ENCODE data around the gene CTRB2. TPM values are rescaled to one million over a fixed set of nuclear protein-coding genes. Genes with fewer than 3 reads are reported as not detected.

CTRB2 gene
- total RNA-seq, 1 experiment from 2014 or later, result not detected

DNA sequence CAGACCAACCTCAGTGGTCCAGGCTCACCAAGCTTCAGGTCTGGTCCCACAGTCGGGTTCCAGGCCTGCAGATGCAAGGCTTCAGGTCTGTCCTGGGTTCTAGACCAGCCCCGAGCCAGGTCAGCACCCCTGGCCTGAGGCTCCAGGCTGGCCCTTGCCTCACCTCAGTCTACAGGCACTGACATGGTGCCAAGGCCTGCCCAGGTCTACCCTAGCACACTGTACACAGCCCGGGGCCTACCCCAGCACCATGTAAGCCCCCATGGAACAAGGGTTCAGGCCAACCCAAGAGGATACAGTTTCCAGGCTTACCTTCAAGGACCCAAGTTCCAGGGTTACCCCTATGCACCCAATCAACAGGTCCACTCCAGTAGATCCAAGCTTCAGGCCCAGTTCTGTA is 31.9 kb downstream of the CTRB2 start:
- no peak for DNase-seq (ENCODE audit: low read depth)

DNA sequence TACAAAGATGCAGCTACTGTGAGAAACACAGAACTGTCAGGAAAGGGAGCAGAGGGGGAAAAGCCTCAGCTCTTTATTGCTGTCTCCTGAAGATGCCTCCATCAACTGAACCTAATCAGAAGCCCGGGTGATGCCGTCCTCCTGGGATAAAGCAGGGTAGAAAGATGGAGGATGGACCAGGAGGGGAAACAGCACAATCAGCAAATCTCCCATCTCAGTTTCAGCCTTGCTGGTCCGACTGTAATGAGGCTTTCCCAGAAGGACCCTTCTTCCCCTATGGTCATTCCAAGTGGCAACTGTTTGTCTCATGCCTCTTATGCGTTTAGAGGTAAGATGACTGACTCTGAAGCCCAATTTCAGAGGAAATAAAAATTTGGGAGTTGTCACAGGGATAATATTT is 34.4 kb downstream of the CTRB2 start:
- DNase-seq (ENCODE audit: low read depth), result no peak

DNA sequence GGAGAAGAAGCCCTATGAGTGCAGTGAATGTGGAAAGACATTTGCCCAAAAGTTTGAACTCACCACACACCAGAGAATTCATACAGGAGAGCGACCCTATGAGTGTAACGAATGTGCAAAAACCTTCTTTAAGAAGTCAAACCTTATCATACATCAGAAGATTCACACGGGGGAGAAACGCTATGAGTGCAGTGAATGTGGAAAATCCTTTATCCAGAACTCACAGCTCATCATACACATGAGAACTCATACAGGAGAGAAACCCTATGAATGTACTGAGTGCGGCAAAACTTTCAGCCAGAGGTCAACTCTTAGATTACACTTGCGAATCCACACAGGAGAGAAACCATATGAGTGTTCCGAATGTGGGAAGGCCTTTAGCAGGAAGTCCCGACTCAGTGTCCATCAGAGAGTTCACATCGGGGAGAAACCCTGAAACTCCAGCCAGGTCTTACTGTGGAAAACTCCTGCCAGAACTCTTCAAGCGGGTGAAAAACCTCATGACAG is 37.0 kb downstream of the CTRB2 start:
- no peak for DNase-seq (ENCODE audit: low read depth)

DNA sequence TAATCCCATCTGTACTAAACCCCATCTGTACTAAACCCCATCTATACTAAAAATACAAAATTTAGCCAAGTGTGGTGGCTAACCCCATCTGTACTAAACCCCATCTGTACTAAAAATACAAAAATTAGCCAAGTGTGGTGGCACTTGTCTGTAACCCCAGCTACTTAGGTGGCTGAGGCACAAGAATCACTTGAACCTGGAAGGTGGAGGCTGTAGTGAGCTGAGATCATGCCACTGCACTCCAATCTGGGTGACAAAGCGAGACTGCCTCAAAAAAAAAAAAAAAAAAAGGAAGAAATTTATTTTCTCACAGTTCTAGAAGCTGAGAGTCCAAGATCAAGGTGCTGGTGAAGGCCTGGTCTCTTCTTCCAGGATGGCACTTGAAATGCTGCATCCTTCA is 46.6 kb downstream of the CTRB2 start:
- no peak for DNase-seq (ENCODE audit: low read depth)

Other genes with a start within 250 kb of the CTRB2 start
- gene WDR59, start 222.0 kb downstream of the CTRB2 start, total RNA-seq (2014; rRNA removed; shearing (Covaris generic)), result 8.5 and 10.1 TPM in 2 replicates
- gene ZNRF1, start 208.1 kb downstream of the CTRB2 start, total RNA-seq (2014; rRNA removed; shearing (Covaris generic)), result 11.4 and 12.0 TPM in 2 replicates
- gene LDHD, start 90.4 kb downstream of the CTRB2 start, total RNA-seq (2014; rRNA removed; shearing (Covaris generic)), result 0.68 and 0.96 TPM in 2 replicates
- gene ZFP1, start 58.6 kb downstream of the CTRB2 start, total RNA-seq (2014; rRNA removed; shearing (Covaris generic)), result 17.2 and 21.3 TPM in 2 replicates
- not detected in 2 replicates for gene CTRB1, start 11.8 kb upstream of the CTRB2 start, total RNA-seq (2014; rRNA removed; shearing (Covaris generic))
- gene BCAR1, start 44.5 kb upstream of the CTRB2 start, total RNA-seq (2014; rRNA removed; shearing (Covaris generic)), result 19.7 and 20.3 TPM in 2 replicates
- gene CFDP1, start 226.3 kb upstream of the CTRB2 start, total RNA-seq (2014; rRNA removed; shearing (Covaris generic)), result 82.6 and 86.9 TPM in 2 replicates

All from RPMI7951 (cell line).